ENCODE results near the gene DARS2. TPM values are rescaled to one million over a fixed set of nuclear protein-coding genes. Genes with fewer than 3 reads are reported as not detected.
"Not testable (repeated sequence)": the region's sequence is repeated elsewhere in the genome, so short reads cannot be mapped to it uniquely, and the experiment has no call there.

Gene DARS2
- total and polyA plus RNA-seq, 11 donors = 5.5 to 25.1 (median 14.7) TPM

- Histone ChIP-seq H3K4me1 (peaks cover 5 to 32% (median 16%) of the 10 kb centered on the region in 12 donors), H3K9me3 (no peaks in the 10 kb centered on the region), H3K36me3 (peaks cover 0 to 98% (median 77%) of the 10 kb centered on the region in 9 donors), H3K4me3 (no peak overlapping the region), H3K27ac (no peak overlapping the region), H3K27me3 (no peaks in the 10 kb centered on the region)
- ATAC-seq (peak in 2 of 4 donors; percentile 10 to 27), DNase-seq (no peak)
- intact Hi-C loops (cut with DNase I) = loop anchor here in 1 of 10 donors (10.0 kb wide), 1 partner anchor 293 kb away; the partner anchor contains the start of gene RABGAP1L
- TF ChIP-seq POLR2A (IDR thresholded peaks at IDR 0.05) (no peak), CTCF (IDR thresholded peaks at IDR 0.05) (no peak)
- WGBS, 4 donors = 94 to 96% (median 96%) methylated on average over 7 of the region's 7 CpGs
Measured at GRCh38 chr1:173861731-173862145, 37.3 kb downstream of the DARS2 start.

GRCh38 chr1:173862146-173862768 lies 37.8 kb downstream of the DARS2 start:
- not testable (repeated sequence) for H3K27ac ChIP-seq, DNase-seq, ATAC-seq, H3K9me3 ChIP-seq, H3K4me3 ChIP-seq, H3K27me3 ChIP-seq
- Histone ChIP-seq H3K4me1 (peaks cover 8 to 37% (median 21%) of the 10 kb centered on the region in 12 donors), H3K36me3 (peaks cover 0 to 95% (median 76%) of the 10 kb centered on the region in 9 donors)
- intact Hi-C loops (cut with DNase I) = loop anchor here in 1 of 10 donors (10.0 kb wide), 1 partner anchor 293 kb away; the partner anchor contains the start of gene RABGAP1L
- 85 to 91% (median 87%) methylated on average over 11 to 13 of the region's 13 CpGs for WGBS, 4 donors

GRCh38 chr1:173862769-173863223 lies 38.3 kb downstream of the DARS2 start:
- Histone ChIP-seq H3K27me3 (no peaks in the 10 kb centered on the region), H3K4me3 (no peak overlapping the region), H3K4me1 (peaks cover 8 to 37% (median 24%) of the 10 kb centered on the region in 12 donors), H3K9me3 (no peaks in the 10 kb centered on the region), H3K36me3 (peaks cover 0 to 90% (median 70%) of the 10 kb centered on the region in 9 donors), H3K27ac (no peak overlapping the region)
- DNase-seq (no peak), ATAC-seq (no peak)
- intact Hi-C loops (cut with DNase I) = loop anchor here in 1 of 10 donors (10.0 kb wide), 1 partner anchor 292 kb away; the partner anchor contains the start of gene RABGAP1L
- TF ChIP-seq POLR2A (IDR thresholded peaks at IDR 0.05) (no peak), CTCF (IDR thresholded peaks at IDR 0.05) (no peak)
- WGBS, 4 donors = 73 to 77% (median 75%) methylated on average over 8 of the region's 8 CpGs

- peaks cover 8 to 37% (median 24%) of the 10 kb centered on the region in 12 donors for H3K4me1 ChIP-seq
- peaks cover 0 to 83% (median 63%) of the 10 kb centered on the region in 9 donors for H3K36me3 ChIP-seq
- intact Hi-C loops (cut with DNase I) = loop anchor here in 1 of 10 donors (10.0 kb wide), 1 partner anchor 291 kb away; the partner anchor contains the start of gene RABGAP1L
- no peaks in the 10 kb centered on the region for H3K9me3 ChIP-seq
- no peak for TF ChIP-seq CTCF (IDR thresholded peaks at IDR 0.05)
- TF ChIP-seq POLR2A (IDR thresholded peaks at IDR 0.05) = no peak
- DNase-seq = no peak
- no peak overlapping the region for H3K4me3 ChIP-seq
- H3K27ac ChIP-seq = no peak overlapping the region
- H3K27me3 ChIP-seq = no peaks in the 10 kb centered on the region
- no peak for ATAC-seq
Measured at GRCh38 chr1:173863224-173864161, 39.0 kb downstream of the DARS2 start.
